Parathyroid adenoma (tissue), 2 donors: Measurements from ENCODE around the gene TAL1.

Experiments
- H2AFZ ChIP-seq: fragments of 300-600 bp; sonication (generic); one replicate; pipeline ENCODE4 v1.7.0; 2017; ENCODE audit warnings: antibody characterized with exemption, mild to moderate bottlenecking
- H3K27ac ChIP-seq: fragments of 300-600 bp; sonication (generic); one replicate; pipeline ENCODE4 v1.7.0; 2017
- H3K27me3 ChIP-seq: fragments of 300-600 bp; sonication (generic); one replicate; pipeline ENCODE4 v1.7.0; 2017; ENCODE audit warnings: low read length; ENCODE audit not compliant: control insufficient read depth, insufficient read depth
- H3K36me3 ChIP-seq: fragments of 300-600 bp; sonication (generic); one replicate; pipeline ENCODE4 v1.7.0; 2017; ENCODE audit warnings: low read length; ENCODE audit not compliant: control insufficient read depth, insufficient read depth
- H3K4me1 ChIP-seq: fragments of 300-600 bp; sonication (generic); one replicate; pipeline ENCODE4 v1.7.0; 2017; ENCODE audit warnings: control low read depth
- H3K4me2 ChIP-seq: fragments of 300-600 bp; sonication (generic); one replicate; pipeline ENCODE4 v1.7.0; 2017; ENCODE audit warnings: low read length
- H3K4me3 ChIP-seq: fragments of 300-600 bp; sonication (generic); one replicate; pipeline ENCODE4 v1.7.0; 2017; ENCODE audit warnings: low read depth, low read length
- H3K79me2 ChIP-seq: fragments of 300-600 bp; sonication (generic); one replicate; pipeline ENCODE4 v1.7.0; 2017; ENCODE audit warnings: control low read depth
- H3K9ac ChIP-seq: fragments of 300-600 bp; sonication (generic); one replicate; pipeline ENCODE4 v1.7.0; 2017; ENCODE audit warnings: mild to moderate bottlenecking
- H3K9me3 ChIP-seq: fragments of 300-600 bp; sonication (generic); one replicate; pipeline ENCODE4 v1.7.0; 2017; ENCODE audit warnings: low read length; ENCODE audit not compliant: control insufficient read depth
- TF ChIP-seq, protein P1 (sequence below): fragments of 300-600 bp; sonication (generic); IDR thresholded peaks from one replicate; pipeline ENCODE4 v1.7.0; 2017; ENCODE audit warnings: antibody characterized with exemption, mild to moderate bottlenecking
- donor health status: primary hyperparathyroidism.

TAL1 gene

DNA sequence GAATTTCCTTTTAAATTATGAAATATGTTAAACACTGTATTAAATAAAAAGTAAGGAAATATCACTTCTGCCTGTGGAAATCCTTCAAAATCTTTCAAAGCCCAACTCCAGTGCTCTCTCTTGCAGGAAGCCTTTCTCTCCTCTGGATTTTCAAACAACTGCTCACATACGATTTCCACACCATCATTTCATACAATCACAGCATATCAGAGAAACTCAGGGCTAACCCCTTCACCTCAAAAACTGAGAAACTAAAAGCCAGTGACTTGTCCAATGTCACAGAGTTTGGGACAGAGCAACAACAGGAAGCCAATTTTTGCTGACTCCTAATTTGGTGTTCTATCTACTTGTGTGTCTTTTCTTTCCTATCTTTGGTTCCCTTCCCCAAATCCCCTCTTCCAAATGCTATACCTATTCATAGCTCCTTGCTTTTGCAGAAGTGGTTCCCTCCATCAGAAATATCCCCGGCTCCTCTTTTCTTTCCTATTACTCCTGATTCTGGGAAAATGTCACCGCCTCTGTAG is 12.4 kb upstream of the TAL1 start:
- Histone ChIP-seq H3K4me2 (no peak overlapping the region), H3K9ac (no peak overlapping the region), H3K27me3 (no peaks in the 10 kb centered on the region), H3K27ac (no peak overlapping the region), H3K9me3 (no peaks in the 10 kb centered on the region), H3K4me3 (no peak overlapping the region), H3K79me2 (no peaks in the 10 kb centered on the region), H3K36me3 (no peaks in the 10 kb centered on the region), H3K4me1 (no peaks in the 10 kb centered on the region), H2AFZ (no peak overlapping the region)
- TF ChIP-seq, protein P1, sequence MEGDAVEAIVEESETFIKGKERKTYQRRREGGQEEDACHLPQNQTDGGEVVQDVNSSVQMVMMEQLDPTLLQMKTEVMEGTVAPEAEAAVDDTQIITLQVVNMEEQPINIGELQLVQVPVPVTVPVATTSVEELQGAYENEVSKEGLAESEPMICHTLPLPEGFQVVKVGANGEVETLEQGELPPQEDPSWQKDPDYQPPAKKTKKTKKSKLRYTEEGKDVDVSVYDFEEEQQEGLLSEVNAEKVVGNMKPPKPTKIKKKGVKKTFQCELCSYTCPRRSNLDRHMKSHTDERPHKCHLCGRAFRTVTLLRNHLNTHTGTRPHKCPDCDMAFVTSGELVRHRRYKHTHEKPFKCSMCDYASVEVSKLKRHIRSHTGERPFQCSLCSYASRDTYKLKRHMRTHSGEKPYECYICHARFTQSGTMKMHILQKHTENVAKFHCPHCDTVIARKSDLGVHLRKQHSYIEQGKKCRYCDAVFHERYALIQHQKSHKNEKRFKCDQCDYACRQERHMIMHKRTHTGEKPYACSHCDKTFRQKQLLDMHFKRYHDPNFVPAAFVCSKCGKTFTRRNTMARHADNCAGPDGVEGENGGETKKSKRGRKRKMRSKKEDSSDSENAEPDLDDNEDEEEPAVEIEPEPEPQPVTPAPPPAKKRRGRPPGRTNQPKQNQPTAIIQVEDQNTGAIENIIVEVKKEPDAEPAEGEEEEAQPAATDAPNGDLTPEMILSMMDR = no peak

DNA sequence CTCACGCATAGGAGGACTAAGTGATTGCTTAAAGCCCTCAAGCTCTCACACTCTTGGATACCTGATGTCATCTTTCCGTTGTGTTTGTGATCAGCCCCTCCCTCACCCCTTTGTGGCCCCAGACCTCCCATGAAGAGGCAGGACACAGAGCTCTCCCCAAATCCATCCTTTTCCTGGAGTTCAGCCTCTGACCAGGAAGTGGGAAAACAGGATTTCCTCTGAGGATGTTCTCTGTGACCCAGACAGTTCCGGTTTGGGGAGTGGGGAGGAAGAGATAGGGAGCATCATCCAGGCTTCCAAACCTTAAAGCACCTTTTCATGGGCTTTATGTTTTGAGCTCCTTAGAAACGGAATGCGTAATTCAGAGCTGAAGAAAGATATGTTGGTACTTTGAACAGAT is 11.9 kb upstream of the TAL1 start:
- no peaks in the 10 kb centered on the region for H3K9me3 ChIP-seq
- H3K79me2 ChIP-seq = no peaks in the 10 kb centered on the region
- H3K4me1 ChIP-seq = no peaks in the 10 kb centered on the region
- H2AFZ ChIP-seq = no peak overlapping the region
- no peak overlapping the region for H3K9ac ChIP-seq
- no peaks in the 10 kb centered on the region for H3K36me3 ChIP-seq
- no peak overlapping the region for H3K4me2 ChIP-seq
- H3K4me3 ChIP-seq = no peak overlapping the region
- TF ChIP-seq, protein P1 = no peak
- no peak overlapping the region for H3K27ac ChIP-seq
- H3K27me3 ChIP-seq = no peaks in the 10 kb centered on the region

DNA sequence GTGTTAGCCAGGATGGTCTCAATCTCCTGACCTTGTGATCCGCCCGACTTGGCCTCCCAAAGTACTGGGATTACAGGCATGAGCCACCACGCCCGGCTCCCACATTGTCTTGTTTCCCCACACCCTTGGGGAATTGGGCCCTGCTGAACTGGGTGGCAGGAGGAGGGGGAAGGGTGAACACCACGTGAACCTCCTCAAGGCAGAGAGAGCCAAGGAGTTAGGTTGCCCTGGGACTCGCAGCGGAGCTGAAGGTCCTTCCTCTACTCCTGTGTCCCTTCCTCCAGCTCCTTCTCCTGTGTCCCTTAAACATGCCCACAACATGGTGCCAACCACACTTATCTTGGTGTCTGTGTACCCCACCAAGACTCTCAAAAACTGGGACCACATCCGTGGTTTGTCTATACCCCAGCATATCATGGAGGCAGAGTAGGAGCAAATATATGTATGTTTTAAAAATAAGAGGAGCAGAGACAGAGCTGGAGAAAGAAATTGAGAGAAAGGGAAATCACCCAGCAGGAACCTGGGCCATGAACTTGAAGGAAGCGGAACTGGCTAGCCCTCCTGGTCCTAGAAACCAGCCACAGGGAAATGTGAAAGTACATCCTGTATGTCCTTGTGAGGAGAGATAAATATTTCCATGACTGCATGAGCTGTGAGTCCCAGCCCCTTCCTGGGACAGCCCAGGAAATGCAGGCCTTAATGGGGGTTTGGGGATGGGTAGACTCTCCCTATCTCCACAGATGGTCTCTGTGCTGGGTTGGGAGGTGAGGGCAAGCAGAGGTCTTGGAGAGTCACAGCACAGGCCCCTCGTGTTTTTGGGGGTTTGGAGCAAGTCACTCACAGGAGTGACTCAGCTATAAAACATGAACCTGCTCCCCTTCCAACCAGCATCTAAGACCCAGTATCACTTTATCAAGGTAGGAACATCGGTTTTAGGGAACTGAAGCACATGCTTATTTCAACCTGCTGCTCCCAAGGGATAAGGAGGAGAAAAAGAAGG is 9.4 kb upstream of the TAL1 start:
- no peaks in the 10 kb centered on the region for H3K27me3 ChIP-seq

DNA sequence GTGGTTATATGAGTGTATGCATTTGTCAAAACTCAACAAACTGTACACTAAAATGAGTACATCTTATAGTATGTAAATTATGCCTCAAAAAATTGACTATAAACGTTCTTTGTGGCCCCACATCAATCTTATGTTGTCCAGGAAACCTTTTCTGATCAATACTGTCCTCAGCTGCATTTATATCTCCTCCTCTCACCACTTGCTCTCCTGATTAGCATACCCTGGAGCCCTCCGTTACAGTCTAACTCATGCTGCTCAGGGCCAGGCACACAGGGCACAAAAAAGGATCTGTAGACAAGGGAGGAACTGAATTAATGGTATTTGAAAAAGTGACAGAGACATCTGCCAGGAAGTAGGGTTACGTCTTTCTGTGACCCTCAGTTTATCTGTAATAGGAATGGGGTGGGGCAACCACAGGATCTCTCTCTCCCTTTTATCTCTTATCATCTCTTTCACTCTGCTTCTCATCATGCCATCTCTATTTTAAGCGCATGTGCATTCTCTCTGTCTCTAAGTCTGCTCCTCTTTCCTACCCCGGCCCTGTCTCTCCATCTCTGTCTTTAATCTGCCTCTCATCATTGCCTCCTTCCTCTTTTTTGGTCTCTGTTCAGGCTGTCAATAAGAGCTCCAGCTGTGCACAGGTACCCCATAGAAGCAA is 7.0 kb upstream of the TAL1 start:
- no peak overlapping the region for H3K4me2 ChIP-seq
- no peak overlapping the region for H3K9ac ChIP-seq
- no peaks in the 10 kb centered on the region for H3K27me3 ChIP-seq
- H3K36me3 ChIP-seq = no peaks in the 10 kb centered on the region
- no peak overlapping the region for H3K4me3 ChIP-seq
- H3K9me3 ChIP-seq = no peaks in the 10 kb centered on the region
- no peaks in the 10 kb centered on the region for H3K4me1 ChIP-seq
- no peaks in the 10 kb centered on the region for H3K79me2 ChIP-seq
- H3K27ac ChIP-seq = no peak overlapping the region
- TF ChIP-seq, protein P1 = no peak
- H2AFZ ChIP-seq = no peak overlapping the region

More for the DNA sequence above, 9.4 kb upstream of the TAL1 start:
- H3K9ac ChIP-seq = no peak overlapping the region
- no peaks in the 10 kb centered on the region for H3K79me2 ChIP-seq
- TF ChIP-seq, protein P1 = no peak
- no peak overlapping the region for H3K4me3 ChIP-seq
- no peak overlapping the region for H3K4me2 ChIP-seq
- H3K9me3 ChIP-seq = no peaks in the 10 kb centered on the region
- H3K36me3 ChIP-seq = no peaks in the 10 kb centered on the region
- no peak overlapping the region for H2AFZ ChIP-seq
- peak overlapping the region; percentile 39 for H3K27ac ChIP-seq
- no peaks in the 10 kb centered on the region for H3K4me1 ChIP-seq
